ENCODE data around the gene ARL14.
"Not testable (repeated sequence)": the region's sequence is repeated elsewhere in the genome, so short reads cannot be mapped to it uniquely, and the experiment has no call there.

ARL14 gene

DNA sequence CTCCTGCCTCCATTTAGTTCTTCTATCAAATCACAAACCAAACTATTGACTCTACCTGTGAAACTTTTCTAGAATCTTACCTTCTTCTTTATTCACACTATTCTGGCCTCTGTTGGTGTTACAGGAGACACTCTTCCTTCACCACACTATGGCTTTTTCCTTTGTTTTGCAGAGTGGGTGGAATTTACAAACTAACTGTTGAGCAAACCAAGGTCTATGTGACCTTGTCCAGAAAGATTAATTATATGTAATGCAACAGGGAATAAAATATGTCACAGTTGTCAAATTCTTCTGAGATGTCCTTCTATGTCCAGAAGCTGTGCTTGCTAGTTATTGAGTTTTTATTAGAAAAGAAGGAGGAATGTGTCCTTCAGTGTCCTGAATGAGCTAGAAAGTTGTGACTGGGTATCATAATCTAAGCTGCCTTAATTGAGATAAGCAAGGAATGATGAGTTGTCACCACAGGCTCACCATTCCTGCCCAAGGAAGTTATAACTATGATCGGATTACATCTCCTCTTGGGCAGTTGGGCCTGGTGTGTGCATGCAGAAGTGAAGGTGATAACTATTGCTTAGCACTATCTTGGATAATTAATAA is 21.7 kb downstream of the ARL14 start:
- H3K27ac ChIP-seq (ENCODE audit: low read depth, low read length), result no peak overlapping the region
- H3K27me3 ChIP-seq (ENCODE audit: control insufficient read depth in 1 of 2, insufficient read depth in 2 of 2, low read length in 2 of 2), result no peaks in the 10 kb centered on the region
- H3K4me1 ChIP-seq (ENCODE audit: insufficient read depth, low read length), result no peaks in the 10 kb centered on the region
- no peak overlapping the region for H3K9ac ChIP-seq (ENCODE audit: low read length)
- H3K36me3 ChIP-seq (ENCODE audit: insufficient read depth, low read length), result no peaks in the 10 kb centered on the region
- no peaks in the 10 kb centered on the region for H3K9me3 ChIP-seq (ENCODE audit: low read length)
- no peak overlapping the region for H3K4me3 ChIP-seq (ENCODE audit: low read depth in 1 of 2, low read length in 2 of 2)

DNA sequence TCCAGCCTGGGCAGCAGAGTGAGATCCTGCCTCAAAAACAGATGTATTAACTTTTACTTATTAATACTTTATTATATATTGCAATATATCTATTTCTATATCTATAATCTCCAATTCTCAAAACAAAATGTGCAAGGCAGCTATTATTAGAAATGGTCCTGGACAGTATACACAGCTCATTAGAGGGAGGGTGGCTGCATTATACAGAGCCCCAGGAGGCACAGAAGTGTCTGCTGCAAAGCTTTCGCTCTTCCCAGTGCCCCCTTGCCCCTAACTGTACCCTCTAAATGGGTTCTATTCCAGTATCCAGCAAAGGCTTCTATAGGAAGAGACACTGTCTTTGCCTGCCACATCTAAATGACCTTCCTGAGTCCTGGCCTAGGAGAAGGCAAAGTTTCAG is 24.5 kb downstream of the ARL14 start:
- no peak overlapping the region for H3K9ac ChIP-seq (ENCODE audit: low read length)
- H3K27me3 ChIP-seq (ENCODE audit: control insufficient read depth in 1 of 2, insufficient read depth in 2 of 2, low read length in 2 of 2), result no peaks in the 10 kb centered on the region
- H3K4me1 ChIP-seq (ENCODE audit: insufficient read depth, low read length), result no peaks in the 10 kb centered on the region
- no peaks in the 10 kb centered on the region for H3K9me3 ChIP-seq (ENCODE audit: low read length)
- no peak overlapping the region for H3K4me3 ChIP-seq (ENCODE audit: low read depth in 1 of 2, low read length in 2 of 2)
- H3K36me3 ChIP-seq (ENCODE audit: insufficient read depth, low read length), result no peaks in the 10 kb centered on the region
- H3K27ac ChIP-seq (ENCODE audit: low read depth, low read length), result no peak overlapping the region

DNA sequence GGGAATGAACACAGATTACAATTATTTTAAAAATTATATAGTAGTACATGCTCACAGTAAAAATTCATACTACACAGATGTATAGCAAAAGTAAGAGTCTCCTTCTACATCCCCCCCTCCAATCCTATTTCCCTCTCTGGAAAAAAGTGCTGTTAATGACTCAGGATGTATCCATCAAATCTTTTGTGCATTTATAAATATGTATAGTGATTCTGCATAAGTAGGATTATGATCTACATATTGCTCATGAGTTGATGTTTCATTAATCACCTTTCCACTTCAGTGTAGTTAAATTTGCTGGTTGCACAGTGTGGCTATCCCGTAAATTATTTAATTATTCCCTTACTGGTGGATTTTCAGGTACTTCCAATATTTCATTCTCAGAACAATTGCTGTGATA is 25.3 kb downstream of the ARL14 start:
- H3K4me3 ChIP-seq (ENCODE audit: low read depth in 1 of 2, low read length in 2 of 2), result no peak overlapping the region
- no peaks in the 10 kb centered on the region for H3K27me3 ChIP-seq (ENCODE audit: control insufficient read depth in 1 of 2, insufficient read depth in 2 of 2, low read length in 2 of 2)

GRCh38 chr3:160703974-160704373 is 27.0 kb downstream of the ARL14 start:
- H3K4me1 ChIP-seq (ENCODE audit: insufficient read depth, low read length), result no peaks in the 10 kb centered on the region
- H3K36me3 ChIP-seq (ENCODE audit: insufficient read depth, low read length), result no peaks in the 10 kb centered on the region
- no peaks in the 10 kb centered on the region for H3K27me3 ChIP-seq (ENCODE audit: control insufficient read depth in 1 of 2, insufficient read depth in 2 of 2, low read length in 2 of 2)
- no peak overlapping the region for H3K27ac ChIP-seq (ENCODE audit: low read depth, low read length)
- H3K9me3 ChIP-seq (ENCODE audit: low read length), result no peaks in the 10 kb centered on the region
- no peak overlapping the region for H3K9ac ChIP-seq (ENCODE audit: low read length)
- H3K4me3 ChIP-seq (ENCODE audit: low read depth in 1 of 2, low read length in 2 of 2), result no peak overlapping the region

More for the DNA sequence above, 25.3 kb downstream of the ARL14 start:
- Histone ChIP-seq H3K9me3 (ENCODE audit: low read length) (no peaks in the 10 kb centered on the region), H3K9ac (ENCODE audit: low read length) (no peak overlapping the region), H3K4me1 (ENCODE audit: insufficient read depth, low read length) (no peaks in the 10 kb centered on the region), H3K36me3 (ENCODE audit: insufficient read depth, low read length) (no peaks in the 10 kb centered on the region), H3K27ac (ENCODE audit: low read depth, low read length) (no peak overlapping the region)

DNA sequence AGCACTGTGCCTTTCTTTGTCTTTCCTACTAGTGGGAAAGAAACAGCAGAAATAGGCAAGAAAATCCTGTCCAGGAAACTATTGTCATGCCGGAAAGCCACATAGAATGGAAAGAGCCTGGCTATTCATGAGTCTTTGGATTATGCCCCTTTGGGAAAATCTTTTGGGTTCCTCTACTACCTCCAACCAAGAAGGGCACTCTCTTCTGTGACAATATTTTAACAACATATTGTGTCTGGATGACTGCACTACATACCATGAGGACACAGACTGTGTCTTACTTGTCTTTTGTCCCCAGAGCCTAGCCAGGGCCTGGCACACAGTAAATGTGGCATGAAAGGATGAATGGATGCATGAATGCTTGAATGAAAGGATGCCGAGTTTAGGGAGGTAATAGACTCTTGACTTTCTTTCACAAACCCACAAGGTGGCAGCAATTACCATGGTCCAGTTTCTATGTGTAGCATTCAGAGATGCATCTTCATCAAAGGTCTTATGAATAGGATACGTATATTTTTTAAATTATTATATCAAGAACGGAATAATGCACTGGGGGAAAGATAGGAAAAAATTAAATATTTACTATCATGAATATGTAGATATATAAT is 30.3 kb downstream of the ARL14 start:
- Histone ChIP-seq H3K27ac (ENCODE audit: low read depth, low read length) (no peak overlapping the region), H3K9me3 (ENCODE audit: low read length) (no peaks in the 10 kb centered on the region), H3K4me3 (ENCODE audit: low read depth in 1 of 2, low read length in 2 of 2) (no peak overlapping the region)

GRCh38 chr3:160709477-160710182 is 32.7 kb downstream of the ARL14 start:
- Histone ChIP-seq H3K27me3 (ENCODE audit: control insufficient read depth in 1 of 2, insufficient read depth in 2 of 2, low read length in 2 of 2) (no peaks in the 10 kb centered on the region), H3K27ac (ENCODE audit: low read depth, low read length) (no peak overlapping the region), H3K9ac (ENCODE audit: low read length) (no peak overlapping the region), H3K36me3 (ENCODE audit: insufficient read depth, low read length) (no peaks in the 10 kb centered on the region), H3K9me3 (ENCODE audit: low read length) (no peaks in the 10 kb centered on the region), H3K4me3 (ENCODE audit: low read depth in 1 of 2, low read length in 2 of 2) (no peak overlapping the region), H3K4me1 (ENCODE audit: insufficient read depth, low read length) (no peaks in the 10 kb centered on the region)

More for the DNA sequence above, 30.3 kb downstream of the ARL14 start:
- no peaks in the 10 kb centered on the region for H3K4me1 ChIP-seq (ENCODE audit: insufficient read depth, low read length)
- no peaks in the 10 kb centered on the region for H3K36me3 ChIP-seq (ENCODE audit: insufficient read depth, low read length)
- no peaks in the 10 kb centered on the region for H3K27me3 ChIP-seq (ENCODE audit: control insufficient read depth in 1 of 2, insufficient read depth in 2 of 2, low read length in 2 of 2)
- no peak overlapping the region for H3K9ac ChIP-seq (ENCODE audit: low read length)

- not testable (repeated sequence) for H3K9ac ChIP-seq (ENCODE audit: low read length); H3K27ac ChIP-seq (ENCODE audit: low read depth, low read length); H3K4me1 ChIP-seq (ENCODE audit: insufficient read depth, low read length); H3K27me3 ChIP-seq (ENCODE audit: control insufficient read depth in 1 of 2, insufficient read depth in 2 of 2, low read length in 2 of 2); H3K9me3 ChIP-seq (ENCODE audit: low read length); H3K36me3 ChIP-seq (ENCODE audit: insufficient read depth, low read length); H3K4me3 ChIP-seq (ENCODE audit: low read depth in 1 of 2, low read length in 2 of 2)
These were observed 36.2 kb downstream of the ARL14 start for GRCh38 chr3:160713144-160713543.

GRCh38 chr3:160719710-160720109 is 42.8 kb downstream of the ARL14 start:
- H3K9ac ChIP-seq (ENCODE audit: low read length), result no peak overlapping the region
- no peaks in the 10 kb centered on the region for H3K27me3 ChIP-seq (ENCODE audit: control insufficient read depth in 1 of 2, insufficient read depth in 2 of 2, low read length in 2 of 2)
- H3K4me1 ChIP-seq (ENCODE audit: insufficient read depth, low read length), result no peaks in the 10 kb centered on the region
- no peak overlapping the region for H3K27ac ChIP-seq (ENCODE audit: low read depth, low read length)
- no peak overlapping the region for H3K4me3 ChIP-seq (ENCODE audit: low read depth in 1 of 2, low read length in 2 of 2)
- no peaks in the 10 kb centered on the region for H3K9me3 ChIP-seq (ENCODE audit: low read length)
- no peaks in the 10 kb centered on the region for H3K36me3 ChIP-seq (ENCODE audit: insufficient read depth, low read length)

- H3K36me3 ChIP-seq (ENCODE audit: insufficient read depth, low read length), result no peaks in the 10 kb centered on the region
- no peak overlapping the region for H3K9ac ChIP-seq (ENCODE audit: low read length)
- H3K27me3 ChIP-seq (ENCODE audit: control insufficient read depth in 1 of 2, insufficient read depth in 2 of 2, low read length in 2 of 2), result no peaks in the 10 kb centered on the region
- H3K4me1 ChIP-seq (ENCODE audit: insufficient read depth, low read length), result no peaks in the 10 kb centered on the region
- no peak overlapping the region for H3K27ac ChIP-seq (ENCODE audit: low read depth, low read length)
- no peak overlapping the region for H3K4me3 ChIP-seq (ENCODE audit: low read depth in 1 of 2, low read length in 2 of 2)
- H3K9me3 ChIP-seq (ENCODE audit: low read length), result no peaks in the 10 kb centered on the region
These were observed 43.3 kb downstream of the ARL14 start for GRCh38 chr3:160720123-160720746.

GRCh38 chr3:160722331-160722730 is 45.4 kb downstream of the ARL14 start:
- H3K36me3 ChIP-seq (ENCODE audit: insufficient read depth, low read length), result no peaks in the 10 kb centered on the region
- H3K27me3 ChIP-seq (ENCODE audit: control insufficient read depth in 1 of 2, insufficient read depth in 2 of 2, low read length in 2 of 2), result no peaks in the 10 kb centered on the region
- H3K4me3 ChIP-seq (ENCODE audit: low read depth in 1 of 2, low read length in 2 of 2), result no peak overlapping the region
- no peaks in the 10 kb centered on the region for H3K4me1 ChIP-seq (ENCODE audit: insufficient read depth, low read length)
- no peak overlapping the region for H3K9ac ChIP-seq (ENCODE audit: low read length)
- no peaks in the 10 kb centered on the region for H3K9me3 ChIP-seq (ENCODE audit: low read length)
- H3K27ac ChIP-seq (ENCODE audit: low read depth, low read length), result no peak overlapping the region

- Histone ChIP-seq H3K4me3 (ENCODE audit: low read depth in 1 of 2, low read length in 2 of 2) (no peak overlapping the region), H3K9me3 (ENCODE audit: low read length) (no peaks in the 10 kb centered on the region), H3K4me1 (ENCODE audit: insufficient read depth, low read length) (no peaks in the 10 kb centered on the region), H3K27me3 (ENCODE audit: control insufficient read depth in 1 of 2, insufficient read depth in 2 of 2, low read length in 2 of 2) (no peaks in the 10 kb centered on the region), H3K9ac (ENCODE audit: low read length) (no peak overlapping the region), H3K27ac (ENCODE audit: low read depth, low read length) (no peak overlapping the region), H3K36me3 (ENCODE audit: insufficient read depth, low read length) (no peaks in the 10 kb centered on the region)
These were observed 48.4 kb downstream of the ARL14 start for GRCh38 chr3:160725338-160725737.
